K562 (cell line): Measurements from ENCODE around the gene RBM20. TPM values are rescaled to one million over a fixed set of nuclear protein-coding genes. Genes with fewer than 3 reads are reported as not detected.
"Not testable (repeated sequence)": the region's sequence is repeated elsewhere in the genome, so short reads cannot be mapped to it uniquely, and the experiment has no call there.

Experiments
- ATAC-seq: fragments of 200-7000 bp; cut with Tn5 transposase; 3 replicates; pipeline ENCODE4 v1.9.1; 2020; ENCODE audit warnings: moderate library complexity
- BruUV-seq: library from RNA; stranded (reverse); fragments of 400-500 nt; replicated peaks from 2 replicates; lab custom pipeline; 2021; lab: Mats Ljungman, UMichigan
- CTCF ChIA-PET: fragments of 300-600 bp; formaldehyde crosslinking; extraction: SDS; loops from one replicate; lab custom pipeline; 2021; ENCODE audit warnings: low intra/inter-chr PET ratio; lab: Yijun Ruan, JAX
- POLR2A ChIA-PET: fragments of 300-600, 350-650 bp; sonication (Branson Sonifier 250); formaldehyde crosslinking; extraction: SDS; loops from one replicate; lab custom pipeline; 2021; ENCODE audit warnings: antibody characterized with exemption, inconsistent platforms; lab: Yijun Ruan, JAX
- DNase-seq, 4 experiments: peaks; one replicate each; pipeline versions ENCODE4 v3.0.0 to v3.0.0-alpha.2; 2011 to 2018; ENCODE audit warnings: low spot score in 3 of 4, mixed read lengths in 3 of 4; ENCODE audit errors: extremely low read depth in 1 of 4
- FAIRE-seq: peaks from 2 replicates; lab custom pipeline; 2011; peaks lifted over from hg19 to GRCh38; lab: Jason Lieb, UNC
- H2AFZ ChIP-seq: 2 replicates; pipeline ENCODE4 v1.6.0; 2011; ENCODE audit warnings: low read depth, low read length, control low read depth, inconsistent platforms
- H3K27ac ChIP-seq: fragments of 200-600 bp; 3 replicates; pipeline ENCODE4 v1.8.0; 2011; ENCODE audit warnings: low read depth, mild to moderate bottlenecking, control low read depth, inconsistent platforms, low read length, moderate library complexity, mixed read lengths; ENCODE audit errors: extremely low read depth
- H3K27me3 ChIP-seq, 2 experiments: fragments of 300-600 bp in 1 of 2; 2 replicates in 1 of 2; 3 replicates in 1 of 2; pipeline versions ENCODE4 v1.6.0 to v1.8.0; 2011; ENCODE audit warnings: inconsistent platforms in 2 of 2, low read length in 2 of 2, mild to moderate bottlenecking in 1 of 2, mixed read lengths in 1 of 2, moderate library complexity in 1 of 2; ENCODE audit not compliant: control insufficient read depth in 2 of 2, insufficient read depth in 2 of 2
- H3K36me3 ChIP-seq: fragments of 300-600 bp; 3 replicates; pipeline ENCODE4 v1.8.0; 2011; ENCODE audit warnings: mild to moderate bottlenecking, low read length, inconsistent platforms; ENCODE audit not compliant: control insufficient read depth, insufficient read depth
- H3K4me1 ChIP-seq, 2 experiments: fragments of 200-600 bp in 1 of 2; replicated peaks in 1 of 2; 2 replicates in 1 of 2; 3 replicates in 1 of 2; pipeline versions ENCODE4 v1.5.1 to v1.8.0; 2011; ENCODE audit warnings: inconsistent platforms in 2 of 2, low read length in 2 of 2, mild to moderate bottlenecking in 1 of 2, mixed read lengths in 1 of 2, moderate library complexity in 1 of 2; ENCODE audit not compliant: control insufficient read depth in 2 of 2, insufficient read depth in 2 of 2
- H3K4me2 ChIP-seq: 2 replicates; pipeline ENCODE4 v1.6.1; 2011; ENCODE audit warnings: low read length, control low read depth, inconsistent platforms, mixed read lengths; ENCODE audit not compliant: insufficient read depth
- H3K4me3 ChIP-seq: fragments of 200-600 bp; sonication (generic), shearing (Covaris generic); 2 replicates; pipeline ENCODE4 v1.5.1; 2016; ENCODE audit warnings: control low read depth, inconsistent platforms
- H3K79me2 ChIP-seq: fragments of 200-600 bp; 3 replicates; pipeline ENCODE4 v1.8.0; 2011; ENCODE audit warnings: low read length, inconsistent platforms; ENCODE audit not compliant: control insufficient read depth, insufficient read depth
- H3K9ac ChIP-seq, 2 experiments: 2 replicates each; pipeline versions ENCODE4 v1.6.0 to v1.6.1; 2011; ENCODE audit warnings: low read depth in 2 of 2, low read length in 2 of 2, control low read depth in 1 of 2, inconsistent platforms in 1 of 2, mild to moderate bottlenecking in 1 of 2, mixed read lengths in 1 of 2; ENCODE audit not compliant: insufficient read depth in 1 of 2
- H3K9me1 ChIP-seq: one replicate; pipeline ENCODE4 v1.6.0; 2011; ENCODE audit warnings: inconsistent platforms, mild to moderate bottlenecking, low read length, moderate library complexity; ENCODE audit not compliant: control insufficient read depth, insufficient read depth
- H3K9me3 ChIP-seq: replicated peaks from 2 replicates; pipeline ENCODE4 v1.5.1; 2011; ENCODE audit warnings: low read depth, low read length, inconsistent platforms; ENCODE audit not compliant: control insufficient read depth, insufficient read depth
- H4K20me1 ChIP-seq: replicated peaks from 2 replicates; pipeline ENCODE4 v1.6.1; 2011; ENCODE audit warnings: low read length, inconsistent platforms, mixed read lengths; ENCODE audit not compliant: control insufficient read depth, insufficient read depth
- ARID3B ChIP-seq: fragments of 250-450 bp; sonication (Bioruptor Pico); IDR thresholded peaks from 2 replicates; pipeline ENCODE4 v1.4.0; 2020; ENCODE audit warnings: borderline replicate concordance
- WGBS: fragments of 100-300 bp; shearing (Covaris generic); methylation state at CpG from one replicate; pipeline ENCODE4 v1.1.6; 2016; ENCODE audit warnings: low coverage, mixed read lengths; ENCODE audit not compliant: insufficient coverage; ENCODE audit errors: missing lambda C conversion rate; 5-methylcytosine and 5-hydroxymethylcytosine counted together
- in situ Hi-C: fragments of 300-500 bp; cut with MboI; formaldehyde crosslinking; loops from 4 replicates; pipeline ENCODE4 v1.15.0; 2018; ENCODE audit warnings: inconsistent platforms, mixed read lengths
- intact Hi-C: fragments of 100-400 bp; cut with micrococcal nuclease; formaldehyde crosslinking; loops from 2 replicates; pipeline ENCODE4 v1.14.2; 2022
- polyA plus RNA-seq, 8 experiments: library from polyadenylated mRNA; depleted of rRNA in 4 of 8; stranded (reverse) in 5 of 8; unstranded in 3 of 8; fragments of >200 nt; fragmentation: Nextera tagmentation in 2 of 8; fragmentation: Illumina TruSeq in 1 of 8; extraction: Ambion mirVana in 2 of 8; extraction: Trizol in 1 of 8; gene quantifications; 2 replicates each; pipeline versions ENCODE4 v1.2.1 to v1.2.3, GENCODE V29; 2011 to 2014; ENCODE audit warnings: inconsistent platforms in 1 of 8, missing spikeins in 1 of 8
- total RNA-seq, 7 experiments: library from RNA; depleted of rRNA in 6 of 7; stranded (reverse); fragments of >200 nt in 6 of 7; fragmentation: Illumina TruSeq in 2 of 7; extraction: Trizol in 2 of 7; gene quantifications; 2 replicates each; pipeline versions ENCODE4 v1.2.1 to v1.2.3, GENCODE V29; 2011 to 2021; ENCODE audit warnings: low replicate concordance in 1 of 7

RBM20 gene
- total and polyA plus RNA-seq, 9 of the 15 experiments (the other 6 are each of a cell fraction or from before 2014, with no cell fraction given), result 0.63 to 5.7 (median 3.2) TPM

- TF ChIP-seq ARID3B (CRISPR knock-in tag), result no peak
Measured at GRCh38 chr10:110610308-110610774, 33.8 kb upstream of the RBM20 start (continued).

- not testable (repeated sequence) for BruUV-seq, DNase-seq, H3K4me2 ChIP-seq, FAIRE-seq, H3K9me1 ChIP-seq, ATAC-seq, H3K4me3 ChIP-seq, H3K27me3 ChIP-seq, H3K36me3 ChIP-seq, H3K27ac ChIP-seq, H3K9me3 ChIP-seq, H2AFZ ChIP-seq, H4K20me1 ChIP-seq, H3K9ac ChIP-seq, H3K79me2 ChIP-seq
- peaks cover 12 to 16% of the 10 kb centered on the region in 2 experiments; a peak in 3 of 5 replicates for H3K4me1 ChIP-seq
- CTCF ChIA-PET, result interaction anchor here (2.6 kb wide), 1 partner anchor 71 kb away, joined by 14 read pairs; no protein-coding TSS in a partner anchor
- intact Hi-C loops (loop anchor here (1.0 to 10.0 kb wide), 7 partner anchors 36 to 1524 kb away; partner anchors contain the start of gene PDCD4), in situ Hi-C loops (loop anchor here (10.0 to 25.0 kb wide), 2 partner anchors 64 to 277 kb away; no protein-coding TSS in a partner anchor)
- POLR2A ChIA-PET, result interaction anchor here (0.6 kb wide), 1 partner anchor 1428 kb away, joined by 3 read pairs; no protein-coding TSS in a partner anchor
- 24% methylated on average over 3 of the region's 3 CpGs for WGBS
Measured at GRCh38 chr10:110610781-110611180, 33.4 kb upstream of the RBM20 start.
